Psoas muscle (tissue), 8 donors: ENCODE measurements around the gene P2RY13. TPM values are rescaled to one million over a fixed set of nuclear protein-coding genes. Genes with fewer than 3 reads are reported as not detected.

Experiments
- ATAC-seq, 4 donors: fragments of 200-7000 bp; cut with Tn5 transposase; one replicate each; pipeline ENCODE4 v1.9.1; 2020; ENCODE audit warnings: moderate library complexity in 3 of 4, mild to moderate bottlenecking in 2 of 4
- DNase-seq, 2 donors: peaks; one replicate each; pipeline ENCODE4 v3.0.0-alpha.2; 2020
- H3K27ac ChIP-seq: fragments of 200-600 bp; one replicate; pipeline ENCODE4 v1.8.0; 2022
- H3K27me3 ChIP-seq, 3 donors: fragments of 200-600 bp in 1 of 3; one replicate each; pipeline versions ENCODE4 v1.6.1 to v1.8.0; 2013 to 2022; ENCODE audit warnings: low read length in 2 of 3, mild to moderate bottlenecking in 2 of 3, moderate library complexity in 1 of 3; ENCODE audit not compliant: insufficient read depth in 3 of 3
- H3K36me3 ChIP-seq, 2 donors: fragments of 200-600 bp in 1 of 2; one replicate each; pipeline versions ENCODE4 v1.6.1 to v1.8.0; 2013 to 2022; ENCODE audit warnings: low read depth in 1 of 2, mild to moderate bottlenecking in 1 of 2, moderate library complexity in 1 of 2; ENCODE audit not compliant: insufficient read depth in 1 of 2
- H3K4me1 ChIP-seq: fragments of 200-600 bp; one replicate; pipeline ENCODE4 v1.8.0; 2022
- H3K4me3 ChIP-seq: fragments of 200-600 bp; one replicate; pipeline ENCODE4 v1.8.0; 2022; ENCODE audit warnings: mild to moderate bottlenecking
- H3K9me3 ChIP-seq: fragments of 200-600 bp; one replicate; pipeline ENCODE4 v1.8.0; 2022
- CTCF ChIP-seq: fragments of 200-600 bp; IDR thresholded peaks from one replicate; pipeline ENCODE4 v1.8.0; 2022; ENCODE audit warnings: antibody characterized with exemption
- WGBS, 3 donors: extraction: QIAGEN DNeasy Blood & Tissue Kit; methylation state at CpG; one replicate each; pipeline versions ENCODE4 v1.1.6 to v1.1.7; 2013; 5-methylcytosine and 5-hydroxymethylcytosine counted together
- intact Hi-C, 2 donors: fragments of 100-400 bp; cut with DNase I; formaldehyde crosslinking; loops; one replicate each; pipeline versions ENCODE4 v1.11.0 to v1.14.2; 2022
- polyA plus RNA-seq, 3 donors: library from polyadenylated mRNA; stranded (reverse); fragments of 200-250 nt; gene quantifications; one replicate each; pipeline ENCODE4 v1.2.3, GENCODE V29; 2013
- total RNA-seq, 4 donors: library from RNA; stranded (reverse); fragmentation: NEBNext Ultra II Directional in 2 of 4; extraction: Animal tissue kit (Norgen Biotek cat#: 25700) in 2 of 4; gene quantifications; one replicate each; pipeline versions ENCODE4 v1.2.1 to v1.2.4, GENCODE V29; 2021 to 2023
- donor health status: healthy with polysubstance abuse.
- donor health status: DM: no; HTN: no; CAD: no; lungs with moderate emphysema.
- donor health status: Bipolar disorder and iron deficiency.
- donor health status: healthy.
- donor health status: DM: yes; HTN: yes; CAD: no.
- donor health status: DM: no; HTN: no; CAD: no.
- donor health status: DM: no; HTN: no; CAD: no.
- donor health status: DM: yes; HTN: yes; CAD: no.

Gene P2RY13
- total and polyA plus RNA-seq, 7 donors = 0.03 to 0.88 (median 0.28) TPM

GRCh38 chr3:151307583-151308488, 21.5 kb downstream of the P2RY13 start:
- Histone ChIP-seq H3K4me3 (no peak overlapping the region), H3K27me3 (peaks cover 0 to 7% (median 0%) of the 10 kb centered on the region in 3 donors), H3K27ac (no peak overlapping the region), H3K4me1 (no peaks in the 10 kb centered on the region), H3K9me3 (no peaks in the 10 kb centered on the region), H3K36me3 (no peaks in the 10 kb centered on the region)
- ATAC-seq (no peak), DNase-seq (no peak)
- intact Hi-C loops = no loop called here
- 81 to 85% (median 84%) methylated on average over 1 of the region's 1 CpG for WGBS, 3 donors
- no peak for TF ChIP-seq CTCF

GRCh38 chr3:151307131-151307530, 22.2 kb downstream of the P2RY13 start:
- H3K27ac ChIP-seq = no peak overlapping the region
- H3K4me3 ChIP-seq = no peak overlapping the region
- TF ChIP-seq CTCF = no peak
- no peak for DNase-seq
- H3K27me3 ChIP-seq = peaks cover 0 to 7% (median 0%) of the 10 kb centered on the region in 3 donors
- ATAC-seq = no peak
- intact Hi-C loops = no loop called here
- no peaks in the 10 kb centered on the region for H3K4me1 ChIP-seq
- no peaks in the 10 kb centered on the region for H3K36me3 ChIP-seq
- no peaks in the 10 kb centered on the region for H3K9me3 ChIP-seq

GRCh38 chr3:151306168-151306810, 23.1 kb downstream of the P2RY13 start:
- intact Hi-C loops = no loop called here
- no peaks in the 10 kb centered on the region for H3K36me3 ChIP-seq

GRCh38 chr3:151305775-151306151, 23.6 kb downstream of the P2RY13 start:
- no peaks in the 10 kb centered on the region for H3K4me1 ChIP-seq
- no peak overlapping the region for H3K27ac ChIP-seq
- intact Hi-C loops = no loop called here
- no peak for ATAC-seq
- no peak overlapping the region for H3K4me3 ChIP-seq
- no peak for DNase-seq
- H3K9me3 ChIP-seq = no peaks in the 10 kb centered on the region
- 74 to 80% (median 78%) methylated on average over 4 of the region's 4 CpGs for WGBS, 3 donors
- H3K36me3 ChIP-seq = no peaks in the 10 kb centered on the region
- TF ChIP-seq CTCF = no peak
- peaks cover 0 to 7% (median 0%) of the 10 kb centered on the region in 3 donors for H3K27me3 ChIP-seq

More at GRCh38 chr3:151306168-151306810, 23.1 kb downstream of the P2RY13 start:
- DNase-seq (no peak), ATAC-seq (no peak)
- Histone ChIP-seq H3K27me3 (peaks cover 0 to 7% (median 0%) of the 10 kb centered on the region in 3 donors), H3K9me3 (no peaks in the 10 kb centered on the region), H3K4me1 (no peaks in the 10 kb centered on the region), H3K27ac (no peak overlapping the region), H3K4me3 (no peak overlapping the region)
- TF ChIP-seq CTCF = no peak
- WGBS, 3 donors = 77 to 84% (median 83%) methylated on average over 6 of the region's 6 CpGs
